Measurements from ENCODE around the gene SSX4.
"Not testable (repeated sequence)": the region's sequence is repeated elsewhere in the genome, so short reads cannot be mapped to it uniquely, and the experiment has no call there.

GRCh38 chrX:48370408-48370807 lies 12.9 kb upstream of the SSX4 start:
- TF ChIP-seq CTCF (IDR thresholded peaks at IDR 0.05; ENCODE audit: low read depth, low read length); EZH2phosphoT487 (IDR thresholded peaks at IDR 0.05; ENCODE audit: low read depth): not testable (repeated sequence)

All from OCI-LY3 (cell line).